ENCODE data around the gene IGSF3.
A peak's percentile ranks its signal among the peaks of the same experiment; 100 is the strongest.
"Not testable (repeated sequence)": the region's sequence is repeated elsewhere in the genome, so short reads cannot be mapped to it uniquely, and the experiment has no call there.

IGSF3 gene

GRCh38 chr1:116595946-116596741 lies 71.4 kb downstream of the IGSF3 start:
- DNase-seq (ENCODE audit: low spot score) = peak; percentile 47

- not testable (repeated sequence) for DNase-seq (ENCODE audit: low spot score)
Measured at GRCh38 chr1:116595065-116595840, 72.3 kb downstream of the IGSF3 start.

GRCh38 chr1:116593977-116594376 lies 73.6 kb downstream of the IGSF3 start:
- not testable (repeated sequence) for DNase-seq (ENCODE audit: low spot score)

GRCh38 chr1:116593401-116593800 lies 74.1 kb downstream of the IGSF3 start:
- DNase-seq (ENCODE audit: low spot score) = not testable (repeated sequence)

GRCh38 chr1:116591951-116592605 lies 75.5 kb downstream of the IGSF3 start:
- not testable (repeated sequence) for DNase-seq (ENCODE audit: low spot score)

GRCh38 chr1:116591006-116591950 lies 76.3 kb downstream of the IGSF3 start:
- DNase-seq (ENCODE audit: low spot score) = not testable (repeated sequence)

- DNase-seq (ENCODE audit: low spot score) = not testable (repeated sequence)
Measured at GRCh38 chr1:116590359-116591005, 77.1 kb downstream of the IGSF3 start.

GRCh38 chr1:116589101-116589735 lies 78.3 kb downstream of the IGSF3 start:
- peak; percentile 39 for DNase-seq (ENCODE audit: low spot score)

GRCh38 chr1:116587501-116588227 lies 79.9 kb downstream of the IGSF3 start:
- DNase-seq (ENCODE audit: low spot score) = no peak

GRCh38 chr1:116586741-116587143 lies 80.8 kb downstream of the IGSF3 start:
- DNase-seq (ENCODE audit: low spot score) = no peak

- no peak for DNase-seq (ENCODE audit: low spot score)
Measured at GRCh38 chr1:116585886-116586285, 81.6 kb downstream of the IGSF3 start.

- DNase-seq (ENCODE audit: low spot score) = no peak
Measured at GRCh38 chr1:116581323-116581885, 86.1 kb downstream of the IGSF3 start.

- peak; percentile 19 for DNase-seq (ENCODE audit: low spot score)
Measured at GRCh38 chr1:116580446-116581322, 86.8 kb downstream of the IGSF3 start.

GRCh38 chr1:116579259-116579875 lies 88.2 kb downstream of the IGSF3 start:
- no peak for DNase-seq (ENCODE audit: low spot score)

GRCh38 chr1:116578581-116578980 lies 89.0 kb downstream of the IGSF3 start:
- no peak for DNase-seq (ENCODE audit: low spot score)

GRCh38 chr1:116577759-116578314 lies 89.7 kb downstream of the IGSF3 start:
- no peak for DNase-seq (ENCODE audit: low spot score)

- peak; percentile 85 for DNase-seq (ENCODE audit: low spot score)
Measured at GRCh38 chr1:116574581-116575291, 92.8 kb downstream of the IGSF3 start.
